ENCODE measurements around the gene NUP58. TPM values are rescaled to one million over a fixed set of nuclear protein-coding genes. Genes with fewer than 3 reads are reported as not detected.

Gene NUP58
- total RNA-seq, 4 donors from 2014 or later, result 39.3 to 56.5 (median 45.7) TPM

DNA sequence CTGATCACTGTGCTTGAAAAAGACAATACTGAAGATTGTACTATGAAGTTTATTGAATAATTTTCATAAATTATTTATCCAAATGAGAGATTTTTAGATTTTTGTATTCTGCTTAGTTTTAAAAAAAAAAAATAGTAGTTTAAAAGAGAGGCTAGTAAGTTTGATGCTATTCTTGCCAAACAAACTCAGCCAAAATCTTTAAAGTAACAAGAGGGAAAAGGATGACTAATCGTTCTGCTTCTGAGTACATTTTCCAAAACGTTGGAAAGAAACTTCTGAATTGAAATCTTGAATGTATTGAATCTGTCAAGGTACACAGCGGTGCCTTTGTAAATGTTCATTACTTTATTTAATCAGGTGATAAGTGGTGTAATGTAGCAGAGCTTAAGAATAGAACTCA is 34.4 kb downstream of the NUP58 start:
- 46% methylated on average over 3 of the region's 3 CpGs for WGBS, 2 donors
- no peak for DNase-seq (ENCODE audit: low spot score in 2 of 2)
- TF ChIP-seq POLR2A (IDR thresholded peaks at IDR 0.05), result no peak
- TF ChIP-seq, protein P1, sequence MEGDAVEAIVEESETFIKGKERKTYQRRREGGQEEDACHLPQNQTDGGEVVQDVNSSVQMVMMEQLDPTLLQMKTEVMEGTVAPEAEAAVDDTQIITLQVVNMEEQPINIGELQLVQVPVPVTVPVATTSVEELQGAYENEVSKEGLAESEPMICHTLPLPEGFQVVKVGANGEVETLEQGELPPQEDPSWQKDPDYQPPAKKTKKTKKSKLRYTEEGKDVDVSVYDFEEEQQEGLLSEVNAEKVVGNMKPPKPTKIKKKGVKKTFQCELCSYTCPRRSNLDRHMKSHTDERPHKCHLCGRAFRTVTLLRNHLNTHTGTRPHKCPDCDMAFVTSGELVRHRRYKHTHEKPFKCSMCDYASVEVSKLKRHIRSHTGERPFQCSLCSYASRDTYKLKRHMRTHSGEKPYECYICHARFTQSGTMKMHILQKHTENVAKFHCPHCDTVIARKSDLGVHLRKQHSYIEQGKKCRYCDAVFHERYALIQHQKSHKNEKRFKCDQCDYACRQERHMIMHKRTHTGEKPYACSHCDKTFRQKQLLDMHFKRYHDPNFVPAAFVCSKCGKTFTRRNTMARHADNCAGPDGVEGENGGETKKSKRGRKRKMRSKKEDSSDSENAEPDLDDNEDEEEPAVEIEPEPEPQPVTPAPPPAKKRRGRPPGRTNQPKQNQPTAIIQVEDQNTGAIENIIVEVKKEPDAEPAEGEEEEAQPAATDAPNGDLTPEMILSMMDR (IDR thresholded peaks at IDR 0.05), result no peak
- H3K4me3 ChIP-seq (ENCODE audit: low read depth, poor library complexity, severe bottlenecking), result no peak overlapping the region
- intact Hi-C loops (cut with DNase I; ENCODE audit: low total_unique reads), result no loop called here

DNA sequence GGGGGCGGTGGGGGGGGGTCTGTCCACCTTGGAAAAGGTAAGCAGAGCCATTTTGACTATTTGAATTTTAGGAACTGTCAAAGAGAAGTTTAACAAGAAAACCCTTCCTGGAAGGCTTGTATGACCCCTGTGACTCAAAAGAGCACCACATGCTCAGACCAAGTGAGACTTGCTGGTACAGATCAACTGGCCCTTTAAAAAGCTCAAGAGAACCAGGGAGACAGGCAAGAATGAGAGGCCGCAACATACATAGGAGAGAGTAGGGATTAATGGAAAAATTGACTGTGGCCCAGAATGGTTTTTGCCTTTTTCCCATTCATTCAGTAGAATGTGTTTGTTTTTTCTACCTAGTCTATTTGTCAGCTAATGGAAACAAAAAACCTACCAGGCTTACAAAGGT is 44.2 kb downstream of the NUP58 start:
- no peak overlapping the region for H3K4me3 ChIP-seq (ENCODE audit: low read depth, poor library complexity, severe bottlenecking)
- intact Hi-C loops (cut with DNase I; ENCODE audit: low total_unique reads), result no loop called here
- no peak for DNase-seq (ENCODE audit: low spot score in 2 of 2)
- 73 to 88% methylated on average over 2 of the region's 2 CpGs for WGBS, 2 donors
- no peak for TF ChIP-seq POLR2A (IDR thresholded peaks at IDR 0.05)
- TF ChIP-seq, protein P1 (IDR thresholded peaks at IDR 0.05), result no peak

DNA sequence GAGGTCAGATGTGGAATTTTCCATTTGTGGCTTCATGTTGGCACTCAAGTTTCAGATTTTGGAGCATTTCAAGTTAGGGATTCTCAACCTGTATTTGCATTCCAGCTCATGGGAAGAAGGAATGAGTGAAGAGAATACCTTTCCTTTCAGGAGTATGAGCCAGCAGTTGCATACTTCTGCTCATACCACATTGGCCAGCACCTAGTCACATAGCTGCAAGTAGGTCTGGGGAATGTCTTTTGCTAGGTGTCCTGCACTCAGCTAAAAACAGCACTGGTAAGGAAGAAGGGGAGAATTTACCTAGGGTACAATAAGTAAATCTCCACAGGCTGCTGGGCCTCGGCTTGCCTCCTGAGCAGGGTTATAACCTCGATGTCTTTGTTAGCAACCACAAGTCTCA is 45.7 kb downstream of the NUP58 start:
- DNase-seq (ENCODE audit: low spot score in 2 of 2), result no peak
- intact Hi-C loops (cut with DNase I; ENCODE audit: low total_unique reads), result no loop called here
- no peak overlapping the region for H3K4me3 ChIP-seq (ENCODE audit: low read depth, poor library complexity, severe bottlenecking)
- 75 to 82% methylated on average over 2 of the region's 2 CpGs for WGBS, 2 donors
- TF ChIP-seq POLR2A (IDR thresholded peaks at IDR 0.05), result no peak
- TF ChIP-seq, protein P1 (IDR thresholded peaks at IDR 0.05), result no peak

DNA sequence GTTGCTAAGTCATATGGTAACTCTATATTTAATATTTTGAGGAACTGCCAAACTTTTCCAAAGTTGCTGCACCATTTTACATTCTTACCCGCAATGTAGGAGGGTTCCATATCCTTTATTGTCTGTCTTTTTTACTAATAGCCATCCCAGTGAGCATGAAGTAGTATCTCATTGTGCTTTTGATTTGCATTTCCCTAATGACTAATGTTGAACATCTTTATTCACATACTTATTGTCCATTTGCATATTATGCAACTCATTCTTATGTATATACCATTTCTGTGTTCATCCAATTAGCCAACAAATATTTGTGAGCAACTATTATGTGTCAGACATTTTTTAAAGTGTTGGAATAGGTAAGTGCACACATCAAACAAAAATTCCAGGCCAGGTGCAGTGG is 50.0 kb downstream of the NUP58 start:
- WGBS, 2 donors, result 85 to 94% methylated on average over 1 of the region's 1 CpG
- intact Hi-C loops (cut with DNase I; ENCODE audit: low total_unique reads), result no loop called here
- TF ChIP-seq POLR2A (IDR thresholded peaks at IDR 0.05), result no peak
- TF ChIP-seq, protein P1 (IDR thresholded peaks at IDR 0.05), result no peak

DNA sequence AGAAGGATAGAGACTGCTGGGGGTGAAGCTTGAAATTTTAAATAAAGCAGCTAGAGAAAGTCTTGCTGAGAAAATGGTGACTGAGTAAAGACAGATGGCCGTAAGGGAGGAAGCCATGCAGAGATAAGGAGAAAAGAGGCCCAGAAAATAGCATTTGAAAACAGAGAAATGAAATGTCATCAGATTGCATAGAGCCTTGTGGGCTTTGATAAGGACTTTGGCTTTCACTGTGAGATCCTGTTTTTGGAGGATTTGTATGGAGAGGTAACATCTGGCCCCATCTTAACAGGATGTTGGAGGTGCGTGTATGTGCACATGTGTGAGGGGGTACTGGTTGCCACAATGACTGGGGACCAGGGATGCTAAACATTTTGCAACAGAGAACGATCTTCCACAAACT is 50.8 kb downstream of the NUP58 start:
- H3K4me3 ChIP-seq (ENCODE audit: low read depth, poor library complexity, severe bottlenecking), result no peak overlapping the region
- 62 to 65% methylated on average over 3 of the region's 3 CpGs for WGBS, 2 donors
- intact Hi-C loops (cut with DNase I; ENCODE audit: low total_unique reads), result no loop called here
- TF ChIP-seq POLR2A (IDR thresholded peaks at IDR 0.05), result no peak
- TF ChIP-seq, protein P1 (IDR thresholded peaks at IDR 0.05), result no peak
- no peak for DNase-seq (ENCODE audit: low spot score in 2 of 2)

More for the DNA sequence above, 50.0 kb downstream of the NUP58 start:
- no peak overlapping the region for H3K4me3 ChIP-seq (ENCODE audit: low read depth, poor library complexity, severe bottlenecking)
- DNase-seq (ENCODE audit: low spot score in 2 of 2), result no peak

DNA sequence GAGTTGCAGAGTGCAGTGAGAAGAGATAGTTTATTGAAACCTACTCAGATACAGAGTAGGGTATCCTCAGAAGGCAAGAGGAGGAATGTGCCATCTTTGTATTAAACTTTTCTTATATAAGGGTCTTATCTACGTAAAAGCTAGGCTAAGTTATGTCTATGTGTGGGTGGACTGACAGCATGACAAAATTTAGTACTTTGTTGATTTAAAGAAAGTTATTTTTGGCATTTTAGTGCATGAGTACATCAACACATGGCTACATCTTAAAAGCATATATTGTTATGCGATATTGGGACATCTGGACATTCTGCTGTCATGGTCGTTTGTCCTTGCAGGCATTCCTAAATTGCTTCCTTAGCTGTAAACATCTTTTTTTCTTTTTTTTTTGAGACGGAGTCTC is 51.4 kb downstream of the NUP58 start:
- intact Hi-C loops (cut with DNase I; ENCODE audit: low total_unique reads), result no loop called here
- TF ChIP-seq, protein P1 (IDR thresholded peaks at IDR 0.05), result no peak
- no peak for TF ChIP-seq POLR2A (IDR thresholded peaks at IDR 0.05)
- WGBS, 2 donors, result 56 to 67% methylated on average over 4 of the region's 4 CpGs
- no peak for DNase-seq (ENCODE audit: low spot score in 2 of 2)
- H3K4me3 ChIP-seq (ENCODE audit: low read depth, poor library complexity, severe bottlenecking), result no peak overlapping the region
